ENCODE results near the gene METTL26.

The METTL26 gene

DNA sequence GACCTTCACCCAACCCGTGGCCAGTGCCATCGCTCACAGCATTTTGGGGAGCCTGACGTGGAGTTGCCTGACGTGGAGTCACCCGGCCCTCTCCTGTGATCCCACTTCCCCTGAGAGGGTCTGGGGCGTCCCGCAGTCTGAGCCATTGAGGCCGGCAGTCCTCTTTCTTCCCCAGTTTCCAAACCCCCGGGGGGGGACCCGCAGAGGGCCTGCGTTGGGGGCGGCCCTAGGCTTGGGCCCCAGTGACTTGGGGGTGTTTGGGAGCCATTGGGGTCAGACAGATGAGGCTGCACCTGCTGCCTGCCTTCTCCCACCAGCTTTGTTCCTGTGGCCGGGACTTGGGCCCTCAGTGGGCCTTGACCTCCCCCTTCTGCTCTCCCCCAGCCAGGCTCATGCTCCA, 33.6 kb upstream of the METTL26 start:
- peaks cover 6% of the 10 kb centered on the region for H3K4me1 Mint-ChIP-seq (ENCODE audit: low read depth)
- no peaks in the 10 kb centered on the region for H3K27me3 Mint-ChIP-seq (ENCODE audit: low read depth)
- H3K4me3 Mint-ChIP-seq: peak overlapping the region; percentile 51
- no peaks in the 10 kb centered on the region for H3K9me3 Mint-ChIP-seq
- no peaks in the 10 kb centered on the region for H3K36me3 Mint-ChIP-seq (ENCODE audit: low read depth)
- H3K27ac Mint-ChIP-seq: no peak overlapping the region

GRCh38 chr16:668519-669171, 32.5 kb upstream of the METTL26 start:
- Mint-ChIP-seq H3K36me3 (ENCODE audit: low read depth) (no peaks in the 10 kb centered on the region), H3K9me3 (no peaks in the 10 kb centered on the region), H3K27ac (peak overlapping the region; percentile 57), H3K4me3 (peak overlapping the region; percentile 80), H3K27me3 (ENCODE audit: low read depth) (no peaks in the 10 kb centered on the region), H3K4me1 (ENCODE audit: low read depth) (peaks cover 6% of the 10 kb centered on the region)

DNA sequence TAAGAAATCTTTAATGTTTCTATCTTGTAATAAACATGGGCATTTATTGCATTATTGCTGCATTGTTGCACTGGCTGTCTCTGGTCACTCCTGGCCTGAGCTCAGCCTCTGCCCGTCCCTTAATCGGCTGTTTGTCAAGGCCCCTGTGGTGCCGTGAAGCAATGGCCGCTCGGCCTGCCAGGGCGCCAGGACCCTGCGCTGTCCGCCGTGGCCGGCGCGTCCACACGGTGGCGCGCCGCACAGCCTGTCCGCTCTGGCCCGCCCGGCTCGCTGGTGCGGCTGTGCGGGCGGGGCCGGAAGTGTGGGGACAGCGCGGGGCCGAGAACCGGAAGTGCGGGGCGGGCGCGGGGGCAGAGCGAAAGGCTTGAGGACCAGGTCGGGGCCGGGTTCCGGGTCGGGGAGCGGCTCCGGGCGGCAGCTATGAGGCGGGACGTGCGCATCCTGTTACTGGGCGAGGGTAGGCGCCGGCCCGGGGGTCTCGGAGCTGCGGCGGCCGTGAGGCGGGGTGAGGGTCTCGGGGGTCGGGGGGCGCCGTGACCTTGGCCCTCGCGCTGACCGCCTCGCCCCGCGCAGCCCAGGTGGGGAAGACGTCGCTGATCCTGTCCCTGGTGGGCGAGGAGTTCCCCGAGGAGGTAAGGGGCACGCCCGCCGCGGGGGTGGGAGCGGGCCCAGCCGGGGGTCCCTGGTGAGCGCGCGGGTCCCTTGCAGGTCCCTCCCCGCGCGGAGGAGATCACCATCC, 31.8 kb upstream of the METTL26 start, which contains the start of gene RHOT2:
Gene RHOT2, plus strand, starts transcription at position 353 of the 739 bp plus-strand sequence. Its CDS starts 68 bp downstream, at position 421.
- Mint-ChIP-seq H3K27ac (peak within 1 kb of the TSS; percentile 82), H3K36me3 (ENCODE audit: low read depth) (no peaks in the 10 kb centered on the region), H3K4me1 (ENCODE audit: low read depth) (peaks cover 6% of the 10 kb centered on the region), H3K9me3 (no peaks in the 10 kb centered on the region), H3K27me3 (ENCODE audit: low read depth) (no peaks in the 10 kb centered on the region), H3K4me3 (peak within 1 kb of the TSS; percentile 80)

- peak overlapping the region; percentile 77 for H3K4me3 Mint-ChIP-seq
- H3K36me3 Mint-ChIP-seq (ENCODE audit: low read depth): no peaks in the 10 kb centered on the region
- H3K27ac Mint-ChIP-seq: peak overlapping the region; percentile 82
- no peaks in the 10 kb centered on the region for H3K9me3 Mint-ChIP-seq
- H3K4me1 Mint-ChIP-seq (ENCODE audit: low read depth): peaks cover 6% of the 10 kb centered on the region
- H3K27me3 Mint-ChIP-seq (ENCODE audit: low read depth): no peaks in the 10 kb centered on the region
Measured at GRCh38 chr16:667113-667779, 31.1 kb upstream of the METTL26 start.

GRCh38 chr16:666572-666971, 30.5 kb upstream of the METTL26 start:
- Mint-ChIP-seq H3K27me3 (ENCODE audit: low read depth) (no peaks in the 10 kb centered on the region), H3K36me3 (ENCODE audit: low read depth) (no peaks in the 10 kb centered on the region), H3K4me1 (ENCODE audit: low read depth) (peaks cover 6% of the 10 kb centered on the region), H3K27ac (no peak overlapping the region), H3K4me3 (no peak overlapping the region), H3K9me3 (no peaks in the 10 kb centered on the region)

GRCh38 chr16:662597-662996, 26.5 kb upstream of the METTL26 start:
- H3K4me1 Mint-ChIP-seq (ENCODE audit: low read depth): peaks cover 3% of the 10 kb centered on the region
- no peaks in the 10 kb centered on the region for H3K36me3 Mint-ChIP-seq (ENCODE audit: low read depth)
- no peak overlapping the region for H3K4me3 Mint-ChIP-seq
- H3K27me3 Mint-ChIP-seq (ENCODE audit: low read depth): no peaks in the 10 kb centered on the region
- H3K27ac Mint-ChIP-seq: no peak overlapping the region
- no peaks in the 10 kb centered on the region for H3K9me3 Mint-ChIP-seq

DNA sequence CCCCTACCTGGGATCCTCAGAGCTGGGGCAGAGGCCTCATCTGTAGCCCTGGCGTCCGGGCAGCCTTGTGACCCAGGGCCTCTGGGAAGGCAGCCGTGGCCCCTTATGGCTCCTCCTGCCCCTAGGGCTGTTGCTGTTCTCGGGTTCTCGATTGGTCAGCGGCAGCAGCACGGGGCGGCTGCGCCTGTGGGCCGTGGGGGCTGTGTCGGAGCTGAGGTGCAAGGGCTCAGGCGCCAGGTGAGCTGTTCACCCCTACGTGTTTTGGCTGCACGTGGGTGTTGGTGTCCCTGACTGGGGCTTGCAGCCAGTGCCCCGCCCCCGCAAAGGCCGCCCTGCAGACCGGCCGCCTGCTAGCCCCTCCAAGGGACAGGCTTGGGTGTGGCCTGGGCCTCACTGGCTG, 26.0 kb upstream of the METTL26 start:
- H3K9me3 Mint-ChIP-seq: no peaks in the 10 kb centered on the region
- H3K4me1 Mint-ChIP-seq (ENCODE audit: low read depth): peaks cover 3% of the 10 kb centered on the region
- no peak overlapping the region for H3K4me3 Mint-ChIP-seq
- H3K36me3 Mint-ChIP-seq (ENCODE audit: low read depth): no peaks in the 10 kb centered on the region
- H3K27ac Mint-ChIP-seq: no peak overlapping the region
- H3K27me3 Mint-ChIP-seq (ENCODE audit: low read depth): no peaks in the 10 kb centered on the region

GRCh38 chr16:661184-661821, 25.2 kb upstream of the METTL26 start:
- no peak overlapping the region for H3K4me3 Mint-ChIP-seq
- H3K4me1 Mint-ChIP-seq (ENCODE audit: low read depth): peaks cover 3% of the 10 kb centered on the region
- no peaks in the 10 kb centered on the region for H3K27me3 Mint-ChIP-seq (ENCODE audit: low read depth)
- no peak overlapping the region for H3K27ac Mint-ChIP-seq
- no peaks in the 10 kb centered on the region for H3K36me3 Mint-ChIP-seq (ENCODE audit: low read depth)
- H3K9me3 Mint-ChIP-seq: no peaks in the 10 kb centered on the region

DNA sequence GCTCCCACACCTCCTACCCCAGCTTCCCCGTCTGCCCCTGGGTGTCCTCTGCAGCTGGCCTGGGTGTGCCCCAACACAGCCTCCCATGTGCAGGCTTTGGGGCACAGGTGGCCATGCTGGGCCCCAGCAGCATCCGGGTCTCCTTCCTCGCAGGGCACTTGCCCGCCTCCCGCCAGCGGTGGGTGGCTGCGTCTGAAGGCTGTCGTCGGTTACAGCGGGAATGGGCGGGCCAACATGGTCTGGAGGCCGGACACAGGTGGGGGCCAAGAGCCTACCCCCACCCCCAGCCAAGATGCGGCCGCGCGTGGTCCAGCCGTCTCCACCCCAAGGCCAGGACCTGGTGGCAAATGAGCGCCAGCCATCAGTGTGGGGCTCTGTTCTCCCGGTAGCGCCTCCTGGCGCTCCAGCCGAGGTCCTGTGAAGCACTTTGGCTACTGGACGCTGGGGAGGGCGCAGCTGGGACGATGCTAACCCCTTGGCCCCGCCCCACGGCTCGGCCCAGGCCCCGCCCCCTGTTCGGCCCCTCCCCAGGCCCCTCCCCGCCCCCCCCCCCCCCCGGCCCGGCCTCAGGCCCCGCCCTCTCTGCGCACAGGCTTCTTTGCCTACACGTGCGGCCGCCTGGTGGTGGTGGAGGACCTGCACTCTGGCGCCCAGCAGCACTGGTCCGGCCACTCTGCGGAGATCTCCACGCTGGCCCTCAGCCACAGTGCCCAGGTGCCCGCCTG, 24.5 kb upstream of the METTL26 start:
- Mint-ChIP-seq H3K27ac (no peak overlapping the region), H3K4me1 (ENCODE audit: low read depth) (peaks cover 3% of the 10 kb centered on the region)

GRCh38 chr16:660132-660458, 24.0 kb upstream of the METTL26 start:
- no peak overlapping the region for H3K27ac Mint-ChIP-seq
- no peaks in the 10 kb centered on the region for H3K36me3 Mint-ChIP-seq (ENCODE audit: low read depth)
- H3K27me3 Mint-ChIP-seq (ENCODE audit: low read depth): no peaks in the 10 kb centered on the region
- H3K4me3 Mint-ChIP-seq: no peak overlapping the region
- no peaks in the 10 kb centered on the region for H3K9me3 Mint-ChIP-seq
- H3K4me1 Mint-ChIP-seq (ENCODE audit: low read depth): peaks cover 3% of the 10 kb centered on the region

More for the DNA sequence above, 24.5 kb upstream of the METTL26 start:
- Mint-ChIP-seq H3K9me3 (no peaks in the 10 kb centered on the region), H3K4me3 (no peak overlapping the region), H3K36me3 (ENCODE audit: low read depth) (no peaks in the 10 kb centered on the region), H3K27me3 (ENCODE audit: low read depth) (no peaks in the 10 kb centered on the region)

GRCh38 chr16:659618-660017, 23.5 kb upstream of the METTL26 start:
- H3K27ac Mint-ChIP-seq: no peak overlapping the region
- no peaks in the 10 kb centered on the region for H3K9me3 Mint-ChIP-seq

DNA sequence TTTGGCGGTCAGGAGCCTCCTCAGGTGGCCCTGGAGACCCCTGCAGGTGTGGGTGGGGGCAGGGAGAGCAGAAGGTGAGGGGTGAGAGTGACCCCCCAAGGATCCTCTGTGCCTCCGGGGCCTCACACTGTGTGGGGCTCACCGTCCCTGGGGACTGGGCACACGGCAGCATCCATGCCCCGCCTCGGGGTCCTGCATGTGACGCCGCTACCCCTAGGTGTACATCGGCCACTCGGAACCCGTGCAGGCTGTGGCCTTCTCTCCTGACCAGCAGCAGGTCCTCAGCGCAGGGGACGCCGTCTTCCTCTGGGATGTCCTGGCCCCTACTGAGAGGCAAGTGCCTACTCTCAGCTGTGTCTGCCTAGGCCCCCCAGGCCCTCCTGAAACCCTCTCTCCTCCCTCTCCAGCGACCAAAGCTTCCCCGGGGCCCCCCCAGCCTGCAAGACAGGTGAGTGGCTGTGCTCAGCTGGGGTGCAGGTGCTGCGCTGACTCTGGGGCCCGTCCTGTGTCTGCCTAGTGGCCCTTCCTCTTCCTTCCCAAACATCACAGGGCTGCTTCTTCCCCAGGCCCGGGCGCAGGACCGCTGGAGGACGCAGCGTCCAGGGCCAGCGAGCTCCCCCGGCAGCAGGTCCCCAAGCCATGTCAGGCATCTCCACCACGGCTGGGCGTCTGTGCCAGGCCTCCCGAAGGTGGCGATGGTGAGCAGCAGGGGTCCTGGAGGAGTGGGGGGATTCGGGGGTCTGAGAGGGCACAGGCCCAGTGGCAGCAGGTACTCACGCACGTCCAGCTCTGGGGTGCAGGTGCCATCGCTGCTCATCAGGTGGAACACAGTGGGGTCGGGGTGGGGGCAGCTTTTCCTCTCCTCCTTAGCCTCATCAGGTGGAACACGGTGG, 22.8 kb upstream of the METTL26 start:
- H3K9me3 Mint-ChIP-seq: no peaks in the 10 kb centered on the region
- no peak overlapping the region for H3K4me3 Mint-ChIP-seq
- H3K4me1 Mint-ChIP-seq (ENCODE audit: low read depth): peaks cover 3% of the 10 kb centered on the region
- no peak overlapping the region for H3K27ac Mint-ChIP-seq
- no peaks in the 10 kb centered on the region for H3K27me3 Mint-ChIP-seq (ENCODE audit: low read depth)
- no peaks in the 10 kb centered on the region for H3K36me3 Mint-ChIP-seq (ENCODE audit: low read depth)

More at GRCh38 chr16:659618-660017, 23.5 kb upstream of the METTL26 start:
- Mint-ChIP-seq H3K36me3 (ENCODE audit: low read depth) (no peaks in the 10 kb centered on the region), H3K27me3 (ENCODE audit: low read depth) (no peaks in the 10 kb centered on the region), H3K4me3 (no peak overlapping the region), H3K4me1 (ENCODE audit: low read depth) (peaks cover 3% of the 10 kb centered on the region)

GRCh38 chr16:657487-657886, 21.4 kb upstream of the METTL26 start:
- no peak overlapping the region for H3K27ac Mint-ChIP-seq
- H3K27me3 Mint-ChIP-seq (ENCODE audit: low read depth): no peaks in the 10 kb centered on the region
- H3K4me3 Mint-ChIP-seq: no peak overlapping the region
- no peaks in the 10 kb centered on the region for H3K9me3 Mint-ChIP-seq
- H3K36me3 Mint-ChIP-seq (ENCODE audit: low read depth): no peaks in the 10 kb centered on the region
- H3K4me1 Mint-ChIP-seq (ENCODE audit: low read depth): peaks cover 3% of the 10 kb centered on the region
